HEK293 (cell line): ENCODE data around the gene PARP3.

ENCODE experiments used
- CTCF ChIA-PET: fragments of 350-600 bp; formaldehyde crosslinking; extraction: SDS; loops from one replicate; lab custom pipeline; 2021; ENCODE audit warnings: antibody characterized with exemption; lab: Yijun Ruan, JAX
- POLR2A ChIA-PET: fragments of 300-600 bp; formaldehyde crosslinking; extraction: SDS; loops from one replicate; lab custom pipeline; 2020; ENCODE audit warnings: antibody characterized with exemption, inconsistent platforms; lab: Yijun Ruan, JAX
- H3K27ac ChIP-seq: fragments of 200-500 bp; sonication (Bioruptor generic); 2 replicates; pipeline ENCODE4 v1.5.1; 2014; ENCODE audit warnings: low read depth, low read length, control low read depth, inconsistent platforms; ENCODE audit errors: extremely low read depth
- H3K36me3 ChIP-seq, 2 experiments: fragments of 200-500 bp in 1 of 2; sonication (Bioruptor generic) in 1 of 2; 1 replicate in 1 of 2; 2 replicates in 1 of 2; pipeline ENCODE4 v1.5.1; 2014 to 2017; ENCODE audit warnings: inconsistent platforms in 2 of 2, low read length in 2 of 2; ENCODE audit not compliant: control insufficient read depth in 2 of 2, insufficient read depth in 1 of 2
- H3K4me1 ChIP-seq: fragments of 200-500 bp; sonication (Bioruptor generic); 2 replicates; pipeline ENCODE4 v1.5.1; 2014; ENCODE audit warnings: mild to moderate bottlenecking, low read length, inconsistent platforms; ENCODE audit not compliant: control insufficient read depth, insufficient read depth
- H3K4me3 ChIP-seq: 2 replicates; pipeline ENCODE4 v1.5.1; 2011; ENCODE audit warnings: low read depth, mild to moderate bottlenecking, control low read depth, low read length, moderate library complexity
- H3K9me3 ChIP-seq: fragments of 200-500 bp; sonication (Bioruptor generic); 2 replicates; pipeline ENCODE4 v1.5.1; 2014; ENCODE audit warnings: low read depth, low read length, inconsistent platforms; ENCODE audit not compliant: control insufficient read depth, insufficient read depth
- HOXC10 ChIP-seq: sonication (generic); formaldehyde crosslinking; IDR thresholded peaks from 2 replicates; pipeline ENCODE4 v1.8.1; 2023; ENCODE audit warnings: mild to moderate bottlenecking, missing genetic modification reagents
- SCRT1 ChIP-seq: fragments of 450-650 bp; formaldehyde crosslinking; IDR thresholded peaks from 2 replicates; pipeline ENCODE4 v1.5.1; 2016; ENCODE audit warnings: missing biosample characterization, missing genetic modification characterization, borderline replicate concordance
- SCRT2 ChIP-seq: fragments of 450-650 bp; formaldehyde crosslinking; IDR thresholded peaks from 2 replicates; pipeline ENCODE4 v1.5.1; 2016; ENCODE audit warnings: missing biosample characterization, missing genetic modification characterization
- SP2 ChIP-seq: fragments of 450-650 bp; formaldehyde crosslinking; IDR thresholded peaks from 2 replicates; pipeline ENCODE4 v1.5.1; 2016; ENCODE audit warnings: missing biosample characterization, missing genetic modification characterization
- YY1 ChIP-seq: fragments of 450-650 bp; formaldehyde crosslinking; IDR thresholded peaks from 2 replicates; pipeline ENCODE4 v1.5.1; 2018; ENCODE audit warnings: missing biosample characterization, missing genetic modification characterization
- ZBTB17 ChIP-seq: fragments of 450-650 bp; formaldehyde crosslinking; IDR thresholded peaks from 2 replicates; pipeline ENCODE4 v1.5.1; 2016; ENCODE audit warnings: missing biosample characterization, missing genetic modification characterization
- ZFHX2 ChIP-seq: fragments of 450-650 bp; formaldehyde crosslinking; conservative IDR thresholded peaks from 2 replicates; pipeline ENCODE4 v1.5.1; 2016; ENCODE audit warnings: missing biosample characterization, missing genetic modification characterization
- ZNF2 ChIP-seq: fragments of 450-650 bp; formaldehyde crosslinking; IDR thresholded peaks from 2 replicates; pipeline ENCODE4 v1.5.1; 2016; ENCODE audit warnings: missing biosample characterization, missing genetic modification characterization
- ZNF266 ChIP-seq: fragments of 450-650 bp; formaldehyde crosslinking; IDR thresholded peaks from 2 replicates; pipeline ENCODE4 v1.5.1; 2016; ENCODE audit warnings: missing biosample characterization, missing genetic modification characterization, low read depth
- ZNF292 ChIP-seq: fragments of 450-650 bp; formaldehyde crosslinking; IDR thresholded peaks from 2 replicates; pipeline ENCODE4 v1.5.1; 2016; ENCODE audit warnings: low read depth, missing biosample characterization, missing genetic modification characterization, borderline replicate concordance
- ZNF366 ChIP-seq: fragments of 450-650 bp; formaldehyde crosslinking; conservative IDR thresholded peaks from 2 replicates; pipeline ENCODE4 v1.5.1; 2016; ENCODE audit warnings: missing biosample characterization, missing genetic modification characterization
- ZNF510 ChIP-seq: fragments of 450-650 bp; formaldehyde crosslinking; IDR thresholded peaks from 2 replicates; pipeline ENCODE4 v1.5.1; 2018; ENCODE audit warnings: mild to moderate bottlenecking, missing genetic modification characterization, missing biosample characterization; ENCODE audit not compliant: insufficient replicate concordance
- ZNF529 ChIP-seq: fragments of 450-650 bp; formaldehyde crosslinking; IDR thresholded peaks from 2 replicates; pipeline ENCODE4 v1.5.1; 2017; ENCODE audit warnings: missing genetic modification characterization, missing biosample characterization; ENCODE audit not compliant: insufficient replicate concordance
- ZNF624 ChIP-seq: fragments of 450-650 bp; formaldehyde crosslinking; IDR thresholded peaks from 2 replicates; pipeline ENCODE4 v1.5.1; 2017; ENCODE audit warnings: missing biosample characterization, missing genetic modification characterization
- ZNF629 ChIP-seq: fragments of 450-650 bp; formaldehyde crosslinking; IDR thresholded peaks from 2 replicates; pipeline ENCODE4 v1.5.1; 2017; ENCODE audit warnings: missing biosample characterization, missing genetic modification characterization
- ZSCAN30 ChIP-seq: fragments of 450-650 bp; IDR thresholded peaks from 2 replicates; pipeline ENCODE4 v1.5.1; 2018; ENCODE audit warnings: missing biosample characterization, mild to moderate bottlenecking, missing genetic modification characterization, moderate library complexity
- ZXDB ChIP-seq: fragments of 450-650 bp; formaldehyde crosslinking; IDR thresholded peaks from 2 replicates; pipeline ENCODE4 v1.5.1; 2016; ENCODE audit warnings: missing biosample characterization, missing genetic modification characterization
- TF ChIP-seq, protein P1 (sequence below): fragments of 450-650 bp; formaldehyde crosslinking; IDR thresholded peaks from 2 replicates; pipeline ENCODE4 v1.5.1; 2017; ENCODE audit warnings: missing biosample characterization, missing genetic modification characterization
- TF ChIP-seq, protein P2 (sequence below): fragments of 450-650 bp; formaldehyde crosslinking; IDR thresholded peaks from 2 replicates; pipeline ENCODE4 v1.5.1; 2016; ENCODE audit warnings: missing biosample characterization, missing genetic modification characterization
- TF ChIP-seq, protein P3 (sequence below): fragments of 450-650 bp; formaldehyde crosslinking; IDR thresholded peaks from 2 replicates; pipeline ENCODE4 v1.5.1; 2016; ENCODE audit warnings: missing biosample characterization, missing genetic modification characterization
- TF ChIP-seq, protein P4 (sequence below): fragments of 450-650 bp; formaldehyde crosslinking; IDR thresholded peaks from 2 replicates; pipeline ENCODE4 v1.5.1; 2016; ENCODE audit warnings: missing biosample characterization, missing genetic modification characterization
- TF ChIP-seq, protein P5 (sequence below): fragments of 450-650 bp; formaldehyde crosslinking; conservative IDR thresholded peaks from 2 replicates; pipeline ENCODE4 v1.5.1; 2016; ENCODE audit warnings: low read depth, missing biosample characterization, missing genetic modification characterization

The PARP3 gene

DNA sequence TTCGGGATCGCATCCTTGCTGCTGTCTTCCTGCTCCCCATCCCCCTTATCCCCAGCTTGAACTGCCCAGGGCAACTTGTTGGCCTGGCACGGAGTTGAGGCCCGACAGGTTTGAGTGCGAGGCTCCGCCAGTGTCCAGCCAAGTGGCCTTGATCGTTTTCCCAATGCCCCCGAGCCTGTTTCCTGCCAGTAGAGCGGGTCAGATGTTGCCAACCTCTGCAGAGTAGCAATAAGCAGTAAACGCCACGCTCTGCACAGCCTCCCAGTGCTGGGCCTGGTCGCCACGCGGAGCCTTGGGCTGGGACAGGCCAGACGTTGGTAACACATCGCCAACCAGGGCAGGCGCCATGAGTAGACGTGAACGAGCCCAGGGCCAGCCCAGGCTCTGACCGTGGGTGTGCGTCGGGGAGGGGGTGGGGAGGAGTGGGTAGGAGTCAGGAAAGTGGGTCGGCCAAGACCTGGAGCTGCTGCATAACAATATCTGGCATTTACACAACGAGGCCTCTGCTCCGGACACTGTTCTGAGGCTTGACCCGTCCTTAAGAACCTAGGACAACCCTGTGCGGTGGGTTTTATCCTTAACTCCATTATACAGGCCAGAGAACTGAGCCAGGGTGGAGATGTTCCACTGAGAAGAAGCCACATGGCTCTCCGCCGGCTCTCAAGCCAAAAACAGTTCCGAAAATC, 32.3 kb downstream of the PARP3 start (continued):
- no peak for TF ChIP-seq ZNF629 (tag by site-specific recombination)
- TF ChIP-seq, protein P1, sequence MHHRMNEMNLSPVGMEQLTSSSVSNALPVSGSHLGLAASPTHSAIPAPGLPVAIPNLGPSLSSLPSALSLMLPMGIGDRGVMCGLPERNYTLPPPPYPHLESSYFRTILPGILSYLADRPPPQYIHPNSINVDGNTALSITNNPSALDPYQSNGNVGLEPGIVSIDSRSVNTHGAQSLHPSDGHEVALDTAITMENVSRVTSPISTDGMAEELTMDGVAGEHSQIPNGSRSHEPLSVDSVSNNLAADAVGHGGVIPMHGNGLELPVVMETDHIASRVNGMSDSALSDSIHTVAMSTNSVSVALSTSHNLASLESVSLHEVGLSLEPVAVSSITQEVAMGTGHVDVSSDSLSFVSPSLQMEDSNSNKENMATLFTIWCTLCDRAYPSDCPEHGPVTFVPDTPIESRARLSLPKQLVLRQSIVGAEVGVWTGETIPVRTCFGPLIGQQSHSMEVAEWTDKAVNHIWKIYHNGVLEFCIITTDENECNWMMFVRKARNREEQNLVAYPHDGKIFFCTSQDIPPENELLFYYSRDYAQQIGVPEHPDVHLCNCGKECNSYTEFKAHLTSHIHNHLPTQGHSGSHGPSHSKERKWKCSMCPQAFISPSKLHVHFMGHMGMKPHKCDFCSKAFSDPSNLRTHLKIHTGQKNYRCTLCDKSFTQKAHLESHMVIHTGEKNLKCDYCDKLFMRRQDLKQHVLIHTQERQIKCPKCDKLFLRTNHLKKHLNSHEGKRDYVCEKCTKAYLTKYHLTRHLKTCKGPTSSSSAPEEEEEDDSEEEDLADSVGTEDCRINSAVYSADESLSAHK (tag by site-specific recombination) = no peak
- no peak for TF ChIP-seq ZNF529
- TF ChIP-seq ZNF292 (tag by site-specific recombination) = no peak
- TF ChIP-seq, protein P2, sequence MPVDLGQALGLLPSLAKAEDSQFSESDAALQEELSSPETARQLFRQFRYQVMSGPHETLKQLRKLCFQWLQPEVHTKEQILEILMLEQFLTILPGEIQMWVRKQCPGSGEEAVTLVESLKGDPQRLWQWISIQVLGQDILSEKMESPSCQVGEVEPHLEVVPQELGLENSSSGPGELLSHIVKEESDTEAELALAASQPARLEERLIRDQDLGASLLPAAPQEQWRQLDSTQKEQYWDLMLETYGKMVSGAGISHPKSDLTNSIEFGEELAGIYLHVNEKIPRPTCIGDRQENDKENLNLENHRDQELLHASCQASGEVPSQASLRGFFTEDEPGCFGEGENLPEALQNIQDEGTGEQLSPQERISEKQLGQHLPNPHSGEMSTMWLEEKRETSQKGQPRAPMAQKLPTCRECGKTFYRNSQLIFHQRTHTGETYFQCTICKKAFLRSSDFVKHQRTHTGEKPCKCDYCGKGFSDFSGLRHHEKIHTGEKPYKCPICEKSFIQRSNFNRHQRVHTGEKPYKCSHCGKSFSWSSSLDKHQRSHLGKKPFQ (tag by site-specific recombination) = no peak
- 0 out of 2 replicates have a peak, but pooled peaks have one; percentile 24 for TF ChIP-seq ZBTB17
- no peak for TF ChIP-seq ZNF366
- TF ChIP-seq ZXDB (tag by site-specific recombination) = no peak
- no peak for TF ChIP-seq HOXC10 (CRISPR knock-in tag)
- TF ChIP-seq SCRT2 (tag by site-specific recombination) = peak; percentile 91
- TF ChIP-seq, protein P3, sequence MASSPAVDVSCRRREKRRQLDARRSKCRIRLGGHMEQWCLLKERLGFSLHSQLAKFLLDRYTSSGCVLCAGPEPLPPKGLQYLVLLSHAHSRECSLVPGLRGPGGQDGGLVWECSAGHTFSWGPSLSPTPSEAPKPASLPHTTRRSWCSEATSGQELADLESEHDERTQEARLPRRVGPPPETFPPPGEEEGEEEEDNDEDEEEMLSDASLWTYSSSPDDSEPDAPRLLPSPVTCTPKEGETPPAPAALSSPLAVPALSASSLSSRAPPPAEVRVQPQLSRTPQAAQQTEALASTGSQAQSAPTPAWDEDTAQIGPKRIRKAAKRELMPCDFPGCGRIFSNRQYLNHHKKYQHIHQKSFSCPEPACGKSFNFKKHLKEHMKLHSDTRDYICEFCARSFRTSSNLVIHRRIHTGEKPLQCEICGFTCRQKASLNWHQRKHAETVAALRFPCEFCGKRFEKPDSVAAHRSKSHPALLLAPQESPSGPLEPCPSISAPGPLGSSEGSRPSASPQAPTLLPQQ (tag by site-specific recombination) = no peak
- TF ChIP-seq SCRT1 (tag by site-specific recombination) = peak; percentile 96
- no peak for TF ChIP-seq ZNF510 (tag by site-specific recombination)
- no peak for TF ChIP-seq ZNF266 (tag by site-specific recombination)
- TF ChIP-seq, protein P4, sequence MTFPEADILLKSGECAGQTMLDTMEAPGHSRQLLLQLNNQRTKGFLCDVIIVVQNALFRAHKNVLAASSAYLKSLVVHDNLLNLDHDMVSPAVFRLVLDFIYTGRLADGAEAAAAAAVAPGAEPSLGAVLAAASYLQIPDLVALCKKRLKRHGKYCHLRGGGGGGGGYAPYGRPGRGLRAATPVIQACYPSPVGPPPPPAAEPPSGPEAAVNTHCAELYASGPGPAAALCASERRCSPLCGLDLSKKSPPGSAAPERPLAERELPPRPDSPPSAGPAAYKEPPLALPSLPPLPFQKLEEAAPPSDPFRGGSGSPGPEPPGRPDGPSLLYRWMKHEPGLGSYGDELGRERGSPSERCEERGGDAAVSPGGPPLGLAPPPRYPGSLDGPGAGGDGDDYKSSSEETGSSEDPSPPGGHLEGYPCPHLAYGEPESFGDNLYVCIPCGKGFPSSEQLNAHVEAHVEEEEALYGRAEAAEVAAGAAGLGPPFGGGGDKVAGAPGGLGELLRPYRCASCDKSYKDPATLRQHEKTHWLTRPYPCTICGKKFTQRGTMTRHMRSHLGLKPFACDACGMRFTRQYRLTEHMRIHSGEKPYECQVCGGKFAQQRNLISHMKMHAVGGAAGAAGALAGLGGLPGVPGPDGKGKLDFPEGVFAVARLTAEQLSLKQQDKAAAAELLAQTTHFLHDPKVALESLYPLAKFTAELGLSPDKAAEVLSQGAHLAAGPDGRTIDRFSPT = no peak
- peak; percentile 52 for TF ChIP-seq ZFHX2
- no peak for TF ChIP-seq ZNF624 (tag by site-specific recombination)

DNA sequence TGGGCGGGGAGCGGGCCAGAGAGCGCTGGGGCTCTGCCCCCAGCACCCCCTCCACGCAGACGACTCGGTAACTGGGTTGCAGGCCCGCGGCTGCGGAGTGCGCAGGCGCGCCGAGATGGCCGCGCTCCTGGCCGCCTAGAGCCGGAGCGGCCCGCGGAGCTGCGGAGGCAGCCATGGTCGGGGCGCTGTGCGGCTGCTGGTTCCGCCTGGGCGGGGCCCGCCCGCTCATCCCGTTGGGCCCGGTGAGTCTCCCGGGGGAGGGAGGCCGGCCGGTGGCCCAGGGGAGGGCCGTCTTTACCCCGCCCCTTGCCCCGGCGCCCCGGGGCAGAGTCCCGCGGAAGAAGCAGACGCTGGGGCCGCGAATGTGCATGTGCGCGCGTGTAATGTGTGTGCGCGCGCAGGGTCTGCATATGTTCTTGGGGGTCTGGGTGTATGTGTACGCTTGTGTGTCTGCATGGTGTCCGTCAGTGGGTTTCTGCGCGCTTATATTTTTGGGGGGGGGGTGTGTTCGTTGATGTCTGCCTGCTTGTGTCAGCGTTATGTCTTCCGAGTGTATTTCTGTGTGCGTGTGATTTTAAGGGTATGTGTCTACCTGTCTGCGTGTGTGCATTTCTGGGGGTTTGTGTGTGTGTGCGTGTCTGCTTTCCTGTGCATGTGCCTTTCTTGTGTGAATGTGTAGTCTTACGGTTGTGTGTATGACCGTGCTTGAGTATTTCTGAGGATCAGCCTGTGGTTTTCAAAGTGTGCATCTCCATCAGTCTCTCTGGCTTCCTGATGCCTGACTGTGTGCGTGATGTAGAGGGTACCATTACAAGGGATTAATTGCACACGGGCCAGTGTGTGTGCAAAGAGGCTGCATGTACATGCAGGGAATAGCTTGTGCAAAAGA, 33.0 kb downstream of the PARP3 start, which contains the start of gene ABHD14A:
TSS of gene ABHD14A (plus strand) at position 102 of the 889 bp plus-strand sequence. CDS start at position 174, 72 bp downstream.
- peak within 1 kb of the TSS; percentile 44 for H3K4me3 ChIP-seq
- POLR2A ChIA-PET = interaction anchor here (0.9 to 3.4 kb wide), 2 partner anchors 7 to 13 kb away, joined by 3 to 22 read pairs; partner anchors contain the start of gene ACY1
- TF ChIP-seq SP2 (tag by site-specific recombination) (peak; percentile 60), ZSCAN30 (tag by site-specific recombination) (peak; percentile 69; the same call in 1 of the 2 replicates), ZNF2 (no peak), ZBTB17 (peak; percentile 36; the same call in 1 of the 2 replicates), YY1 (tag by site-specific recombination) (peak; percentile 27; the same call in 1 of the 2 replicates)
- TF ChIP-seq, protein P5, sequence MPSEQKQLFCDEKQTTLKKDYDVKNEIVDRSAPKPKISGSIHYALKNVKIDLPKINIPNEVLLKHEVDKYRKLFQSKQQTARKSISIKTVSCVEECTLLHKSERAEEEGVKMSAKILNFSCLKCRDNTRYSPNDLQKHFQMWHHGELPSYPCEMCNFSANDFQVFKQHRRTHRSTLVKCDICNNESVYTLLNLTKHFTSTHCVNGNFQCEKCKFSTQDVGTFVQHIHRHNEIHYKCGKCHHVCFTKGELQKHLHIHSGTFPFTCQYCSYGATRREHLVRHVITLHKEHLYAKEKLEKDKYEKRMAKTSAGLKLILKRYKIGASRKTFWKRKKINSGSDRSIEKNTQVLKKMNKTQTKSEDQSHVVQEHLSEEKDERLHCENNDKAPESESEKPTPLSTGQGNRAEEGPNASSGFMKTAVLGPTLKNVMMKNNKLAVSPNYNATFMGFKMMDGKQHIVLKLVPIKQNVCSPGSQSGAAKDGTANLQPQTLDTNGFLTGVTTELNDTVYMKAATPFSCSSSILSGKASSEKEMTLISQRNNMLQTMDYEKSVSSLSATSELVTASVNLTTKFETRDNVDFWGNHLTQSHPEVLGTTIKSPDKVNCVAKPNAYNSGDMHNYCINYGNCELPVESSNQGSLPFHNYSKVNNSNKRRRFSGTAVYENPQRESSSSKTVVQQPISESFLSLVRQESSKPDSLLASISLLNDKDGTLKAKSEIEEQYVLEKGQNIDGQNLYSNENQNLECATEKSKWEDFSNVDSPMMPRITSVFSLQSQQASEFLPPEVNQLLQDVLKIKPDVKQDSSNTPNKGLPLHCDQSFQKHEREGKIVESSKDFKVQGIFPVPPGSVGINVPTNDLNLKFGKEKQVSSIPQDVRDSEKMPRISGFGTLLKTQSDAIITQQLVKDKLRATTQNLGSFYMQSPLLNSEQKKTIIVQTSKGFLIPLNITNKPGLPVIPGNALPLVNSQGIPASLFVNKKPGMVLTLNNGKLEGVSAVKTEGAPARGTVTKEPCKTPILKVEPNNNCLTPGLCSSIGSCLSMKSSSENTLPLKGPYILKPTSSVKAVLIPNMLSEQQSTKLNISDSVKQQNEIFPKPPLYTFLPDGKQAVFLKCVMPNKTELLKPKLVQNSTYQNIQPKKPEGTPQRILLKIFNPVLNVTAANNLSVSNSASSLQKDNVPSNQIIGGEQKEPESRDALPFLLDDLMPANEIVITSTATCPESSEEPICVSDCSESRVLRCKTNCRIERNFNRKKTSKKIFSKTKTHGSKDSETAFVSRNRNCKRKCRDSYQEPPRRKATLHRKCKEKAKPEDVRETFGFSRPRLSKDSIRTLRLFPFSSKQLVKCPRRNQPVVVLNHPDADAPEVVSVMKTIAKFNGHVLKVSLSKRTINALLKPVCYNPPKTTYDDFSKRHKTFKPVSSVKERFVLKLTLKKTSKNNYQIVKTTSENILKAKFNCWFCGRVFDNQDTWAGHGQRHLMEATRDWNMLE = no peak

More for the DNA sequence above, 33.0 kb downstream of the PARP3 start, which contains the start of gene ABHD14A:
- Histone ChIP-seq H3K27ac (no peak within 1 kb of the TSS; the same call in 1 of the 2 replicates), H3K4me1 (no peaks in the 10 kb centered on the region), H3K9me3 (no peaks in the 10 kb centered on the region), H3K36me3 (peaks cover 0 to 9% of the 10 kb centered on the region in 2 experiments; a peak in 1 of 3 replicates)
- CTCF ChIA-PET = interaction anchor here (0.6 to 3.2 kb wide), 6 partner anchors 8 to 586 kb away, joined by 3 to 38 read pairs (median 8); partner anchors contain the start of genes ACY1 and PARP3
